ENCODE measurements around the gene GAB3. TPM values are rescaled to one million over a fixed set of nuclear protein-coding genes. Genes with fewer than 3 reads are reported as not detected.

Gene GAB3
- total RNA-seq, 4 donors from 2014 or later, result 3.9 to 7.3 (median 5.2) TPM

DNA sequence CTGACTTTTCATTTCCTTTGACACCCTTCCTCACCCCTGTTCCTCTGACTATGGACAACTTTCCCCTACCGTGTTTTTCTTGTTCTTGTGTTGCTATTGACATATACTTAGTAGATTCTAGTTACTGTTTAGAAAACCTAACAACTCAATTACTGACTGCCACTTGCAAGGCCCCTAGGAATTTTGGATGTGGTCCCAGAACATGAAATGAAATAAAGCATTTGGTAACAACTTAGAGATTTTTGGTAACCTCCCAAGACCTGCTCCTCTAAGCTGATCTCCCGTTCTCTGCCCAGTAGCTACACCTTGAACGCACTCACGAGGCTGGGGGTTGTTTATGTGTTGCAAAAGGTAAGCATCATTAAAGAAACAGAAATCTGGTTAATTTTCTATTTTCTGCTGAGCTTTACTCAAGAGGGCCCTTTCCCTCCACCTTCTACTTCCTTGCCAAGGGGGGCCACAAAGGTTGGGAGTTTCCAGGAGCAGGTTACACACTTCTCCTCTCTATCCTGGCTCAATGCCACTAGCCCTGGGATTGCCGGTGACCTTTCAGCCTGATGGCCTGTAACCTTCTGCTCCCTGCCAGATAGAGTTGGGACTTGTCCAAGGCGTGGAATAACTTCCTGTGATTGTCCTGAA, 20.5 kb downstream of the GAB3 start:
- WGBS, result 43% methylated on average over 6 of the region's 6 CpGs
- no peak for TF ChIP-seq CTCF (IDR thresholded peaks at IDR 0.05)
- peak; percentile 31 to 36 for TF ChIP-seq POLR2AphosphoS5 (IDR thresholded peaks at IDR 0.05)
- peaks cover 88 to 99% (median 96%) of the 10 kb centered on the region in 4 donors for H3K4me1 ChIP-seq
- H3K9me3 ChIP-seq, result no peaks in the 10 kb centered on the region
- peak overlapping the region; percentile 75 to 86 (median 84) for H3K27ac ChIP-seq (replicated peaks in 1 of 4)
- H3K4me3 ChIP-seq, result no peak overlapping the region
- no peak for DNase-seq (ENCODE audit: extremely low spot score)
- no peaks in the 10 kb centered on the region for H3K27me3 ChIP-seq
- no peaks in the 10 kb centered on the region for H3K36me3 ChIP-seq
- intact Hi-C loops (cut with DNase I), result no loop called here

DNA sequence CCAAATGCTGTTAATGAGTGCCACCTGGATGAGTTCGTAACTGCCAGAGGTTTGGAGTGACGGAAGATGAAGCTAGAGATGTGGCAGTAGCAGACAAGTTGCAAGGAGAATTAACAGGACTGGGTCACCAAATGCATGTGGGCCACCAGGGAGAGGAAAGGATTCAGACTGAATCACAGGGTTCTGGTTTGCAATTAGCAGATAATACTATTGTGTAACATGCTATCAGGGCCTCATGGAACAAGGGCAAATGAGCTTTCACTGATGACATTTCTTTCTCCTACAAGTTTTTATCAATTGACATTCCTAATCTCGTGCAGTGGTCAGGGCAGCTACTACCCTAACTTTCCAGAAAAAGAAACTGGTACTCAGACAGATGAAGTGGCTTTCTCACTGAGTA, 21.4 kb downstream of the GAB3 start:
- WGBS, result 66% methylated on average over 3 of the region's 3 CpGs
- intact Hi-C loops (cut with DNase I), result no loop called here

GRCh38 chrX:154728431-154729190, 22.3 kb downstream of the GAB3 start:
- DNase-seq (ENCODE audit: extremely low spot score), result no peak
- Histone ChIP-seq H3K4me3 (no peak overlapping the region), H3K4me1 (peaks cover 80 to 94% (median 83%) of the 10 kb centered on the region in 4 donors), H3K9me3 (no peaks in the 10 kb centered on the region), H3K27me3 (no peaks in the 10 kb centered on the region), H3K27ac (replicated peaks in 1 of 4) (peak overlapping the region; percentile 71 to 86 (median 80)), H3K36me3 (no peaks in the 10 kb centered on the region)
- 60% methylated on average over 7 of the region's 7 CpGs for WGBS
- TF ChIP-seq EP300 (IDR thresholded peaks at IDR 0.05) (no peak), CTCF (IDR thresholded peaks at IDR 0.05) (no peak), POLR2AphosphoS5 (IDR thresholded peaks at IDR 0.05) (no peak), POLR2A (IDR thresholded peaks at IDR 0.05; ENCODE audit: low read depth) (no peak)
- intact Hi-C loops (cut with DNase I), result no loop called here

More for the DNA sequence above, 21.4 kb downstream of the GAB3 start:
- DNase-seq (ENCODE audit: extremely low spot score), result no peak
- H3K27ac ChIP-seq (replicated peaks in 1 of 4), result peak overlapping the region; percentile 75 to 86 (median 84)
- TF ChIP-seq POLR2A (IDR thresholded peaks at IDR 0.05; ENCODE audit: low read depth), result no peak
- no peak for TF ChIP-seq CTCF (IDR thresholded peaks at IDR 0.05)
- no peak for TF ChIP-seq EP300 (IDR thresholded peaks at IDR 0.05)
- TF ChIP-seq POLR2AphosphoS5 (IDR thresholded peaks at IDR 0.05), result no peak
- peaks cover 82 to 96% (median 90%) of the 10 kb centered on the region in 4 donors for H3K4me1 ChIP-seq
- H3K36me3 ChIP-seq, result no peaks in the 10 kb centered on the region
- no peaks in the 10 kb centered on the region for H3K9me3 ChIP-seq
- H3K4me3 ChIP-seq, result no peak overlapping the region
- no peaks in the 10 kb centered on the region for H3K27me3 ChIP-seq

DNA sequence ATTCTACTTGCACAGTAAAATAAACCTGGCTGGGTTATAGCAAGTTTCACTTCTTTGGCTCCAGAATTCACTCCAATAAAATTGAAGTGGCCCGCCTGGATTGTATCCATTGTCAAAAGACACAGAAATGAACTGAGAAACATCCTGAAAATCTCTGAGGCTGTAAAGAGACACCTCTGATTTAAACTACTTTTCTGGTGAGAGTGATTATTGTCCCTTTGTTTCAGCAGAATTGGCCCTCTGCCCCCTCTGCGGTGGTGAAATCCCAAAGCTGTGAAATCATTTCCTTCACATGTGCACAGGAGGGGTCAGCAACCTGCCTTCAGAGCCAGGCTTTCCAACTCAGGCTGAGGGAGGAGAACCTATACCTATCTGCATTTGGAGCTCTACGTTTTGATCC, 23.0 kb downstream of the GAB3 start:
- H3K36me3 ChIP-seq, result no peaks in the 10 kb centered on the region
- H3K27me3 ChIP-seq, result no peaks in the 10 kb centered on the region
- DNase-seq (ENCODE audit: extremely low spot score), result peak; percentile 93
- no peaks in the 10 kb centered on the region for H3K9me3 ChIP-seq
- no peak overlapping the region for H3K4me3 ChIP-seq
- intact Hi-C loops (cut with DNase I), result no loop called here
- 14% methylated on average over 3 of the region's 3 CpGs for WGBS
- peak overlapping the region; percentile 71 to 86 (median 80) for H3K27ac ChIP-seq (replicated peaks in 1 of 4)
- peaks cover 72 to 86% (median 77%) of the 10 kb centered on the region in 4 donors for H3K4me1 ChIP-seq
- TF ChIP-seq CTCF (IDR thresholded peaks at IDR 0.05) (no peak), POLR2AphosphoS5 (IDR thresholded peaks at IDR 0.05) (peak; percentile 54 to 61)
